ENCODE data around the gene PTPRK. TPM values are rescaled to one million over a fixed set of nuclear protein-coding genes. Genes with fewer than 3 reads are reported as not detected.

The PTPRK gene
- polyA plus RNA-seq, 1 donor (not counting 4 experiments of a cell fraction or from before 2014, with no cell fraction given), result 52.7 TPM

GRCh38 chr6:128504003-128504654, 16.3 kb downstream of the PTPRK start:
- Histone ChIP-seq H3K4me1 (ENCODE audit: control insufficient read depth, extremely low read depth, insufficient read depth, low read length) (peaks cover 32% of the 10 kb centered on the region), H4K20me1 (ENCODE audit: control insufficient read depth, extremely low read depth, insufficient read depth, low read length) (no peaks in the 10 kb centered on the region), H3K4me2 (ENCODE audit: control insufficient read depth, extremely low read depth, insufficient read depth, low read depth, low read length) (no peak overlapping the region), H2AFZ (ENCODE audit: control insufficient read depth, low read length) (no peak overlapping the region), H3K79me2 (ENCODE audit: control insufficient read depth, insufficient read depth, low read length) (peaks cover 93% of the 10 kb centered on the region), H3K4me3 (ENCODE audit: control insufficient read depth in 2 of 3, extremely low read depth in 1 of 3, insufficient read depth in 2 of 3, low read depth in 1 of 3, low read length in 3 of 3) (no peak overlapping the region), H3K27me3 (ENCODE audit: control insufficient read depth, extremely low read depth, insufficient read depth, low read length) (no peaks in the 10 kb centered on the region), H3K9me1 (ENCODE audit: control insufficient read depth, extremely low read depth, insufficient read depth, low read length) (no peaks in the 10 kb centered on the region), H3K36me3 (ENCODE audit: control insufficient read depth in 2 of 2, extremely low read depth in 1 of 2, insufficient read depth in 2 of 2, low read length in 2 of 2) (peaks cover 2 to 6% of the 10 kb centered on the region in 2 experiments), H3K9me3 (ENCODE audit: control insufficient read depth, low read depth, low read length) (no peaks in the 10 kb centered on the region), H3K9ac (ENCODE audit: control insufficient read depth, extremely low read depth, insufficient read depth, low read length) (no peak overlapping the region), H3K27ac (ENCODE audit: control insufficient read depth, insufficient read depth, low read length) (peak overlapping the region; percentile 19)
- TF ChIP-seq CTCF (optimal IDR thresholded peaks at IDR 0.05 in 1 of 3, IDR thresholded peaks at IDR 0.05 in 1 of 3, conservative IDR thresholded peaks at IDR 0.05 in 1 of 3; ENCODE audit: extremely low read depth in 1 of 3, insufficient read depth in 2 of 3, low read length in 3 of 3), result no peak
- TF ChIP-seq EZH2 (IDR thresholded peaks at IDR 0.05; ENCODE audit: low read length), result no peak
- dilution Hi-C loops (cut with MboI; ENCODE audit: extremely low pct_ligation_motif_present, low sequenced_read_pairs), result no loop called here
- DNase-seq (ENCODE audit: low read depth, low spot score) (no peak), FAIRE-seq (no peak)

GRCh38 chr6:128500749-128501600, 19.4 kb downstream of the PTPRK start:
- no peaks in the 10 kb centered on the region for H3K27me3 ChIP-seq (ENCODE audit: control insufficient read depth, extremely low read depth, insufficient read depth, low read length)
- dilution Hi-C loops (cut with MboI; ENCODE audit: extremely low pct_ligation_motif_present, low sequenced_read_pairs), result no loop called here
- H3K4me2 ChIP-seq (ENCODE audit: control insufficient read depth, extremely low read depth, insufficient read depth, low read depth, low read length), result no peak overlapping the region
- H3K79me2 ChIP-seq (ENCODE audit: control insufficient read depth, insufficient read depth, low read length), result peaks cover 96% of the 10 kb centered on the region
- H3K4me3 ChIP-seq (ENCODE audit: control insufficient read depth in 2 of 3, extremely low read depth in 1 of 3, insufficient read depth in 2 of 3, low read depth in 1 of 3, low read length in 3 of 3), result no peak overlapping the region
- no peak for DNase-seq (ENCODE audit: low read depth, low spot score)
- TF ChIP-seq CTCF (optimal IDR thresholded peaks at IDR 0.05 in 1 of 3, IDR thresholded peaks at IDR 0.05 in 1 of 3, conservative IDR thresholded peaks at IDR 0.05 in 1 of 3; ENCODE audit: extremely low read depth in 1 of 3, insufficient read depth in 2 of 3, low read length in 3 of 3) (no peak), EZH2 (IDR thresholded peaks at IDR 0.05; ENCODE audit: low read length) (no peak)
- peak overlapping the region; percentile 59 for H3K27ac ChIP-seq (ENCODE audit: control insufficient read depth, insufficient read depth, low read length)
- H2AFZ ChIP-seq (ENCODE audit: control insufficient read depth, low read length), result no peak overlapping the region
- no peaks in the 10 kb centered on the region for H3K9me1 ChIP-seq (ENCODE audit: control insufficient read depth, extremely low read depth, insufficient read depth, low read length)
- no peaks in the 10 kb centered on the region for H3K9me3 ChIP-seq (ENCODE audit: control insufficient read depth, low read depth, low read length)
- peaks cover 2 to 13% of the 10 kb centered on the region in 2 experiments for H3K36me3 ChIP-seq (ENCODE audit: control insufficient read depth in 2 of 2, extremely low read depth in 1 of 2, insufficient read depth in 2 of 2, low read length in 2 of 2)
- peaks cover 9% of the 10 kb centered on the region for H3K4me1 ChIP-seq (ENCODE audit: control insufficient read depth, extremely low read depth, insufficient read depth, low read length)
- no peak overlapping the region for H3K9ac ChIP-seq (ENCODE audit: control insufficient read depth, extremely low read depth, insufficient read depth, low read length)
- no peaks in the 10 kb centered on the region for H4K20me1 ChIP-seq (ENCODE audit: control insufficient read depth, extremely low read depth, insufficient read depth, low read length)
- FAIRE-seq, result no peak

Measured in keratinocyte (primary cell).